ENCODE results near the gene ATXN1.

DNA sequence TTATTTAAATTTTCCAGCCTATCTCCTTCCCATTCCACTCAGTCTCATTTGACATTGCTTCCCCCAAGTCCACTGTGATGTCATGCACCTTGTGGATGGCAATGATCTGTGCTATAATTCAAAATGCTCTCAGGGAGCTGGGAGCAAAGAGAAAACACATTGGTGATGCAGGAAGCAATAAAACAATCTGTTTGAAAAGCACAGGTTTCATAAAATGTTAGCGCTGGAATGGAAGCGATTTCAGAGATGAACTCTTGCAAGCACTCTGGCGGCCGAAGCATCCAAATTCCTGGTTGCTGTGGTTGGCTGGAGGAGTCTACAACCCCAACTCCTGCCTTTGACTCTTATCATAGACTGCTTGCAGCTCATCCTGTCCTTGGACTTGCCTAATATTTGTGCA is 355.9 kb downstream of the ATXN1 start:
- TF ChIP-seq, protein P1, sequence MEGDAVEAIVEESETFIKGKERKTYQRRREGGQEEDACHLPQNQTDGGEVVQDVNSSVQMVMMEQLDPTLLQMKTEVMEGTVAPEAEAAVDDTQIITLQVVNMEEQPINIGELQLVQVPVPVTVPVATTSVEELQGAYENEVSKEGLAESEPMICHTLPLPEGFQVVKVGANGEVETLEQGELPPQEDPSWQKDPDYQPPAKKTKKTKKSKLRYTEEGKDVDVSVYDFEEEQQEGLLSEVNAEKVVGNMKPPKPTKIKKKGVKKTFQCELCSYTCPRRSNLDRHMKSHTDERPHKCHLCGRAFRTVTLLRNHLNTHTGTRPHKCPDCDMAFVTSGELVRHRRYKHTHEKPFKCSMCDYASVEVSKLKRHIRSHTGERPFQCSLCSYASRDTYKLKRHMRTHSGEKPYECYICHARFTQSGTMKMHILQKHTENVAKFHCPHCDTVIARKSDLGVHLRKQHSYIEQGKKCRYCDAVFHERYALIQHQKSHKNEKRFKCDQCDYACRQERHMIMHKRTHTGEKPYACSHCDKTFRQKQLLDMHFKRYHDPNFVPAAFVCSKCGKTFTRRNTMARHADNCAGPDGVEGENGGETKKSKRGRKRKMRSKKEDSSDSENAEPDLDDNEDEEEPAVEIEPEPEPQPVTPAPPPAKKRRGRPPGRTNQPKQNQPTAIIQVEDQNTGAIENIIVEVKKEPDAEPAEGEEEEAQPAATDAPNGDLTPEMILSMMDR (conservative IDR thresholded peaks at IDR 0.05; ENCODE audit: low read depth, low read length) = no peak
- TF ChIP-seq EZH2 (IDR thresholded peaks at IDR 0.05; ENCODE audit: low read length, unreplicated experiment) = no peak

Measured in PC-3 (cell line).